Stomach (tissue), 9 donors: ENCODE data around the gene AADACL4. TPM values are rescaled to one million over a fixed set of nuclear protein-coding genes. Genes with fewer than 3 reads are reported as not detected.

Experiments used
- DNase-seq, 2 donors: peaks; one replicate each; pipeline versions ENCODE4 v3.0.0 to v3.0.0-alpha.2; 2013 to 2019
- H3K27ac ChIP-seq, 5 donors: fragments of 200-600 bp in 4 of 5; sonication (generic) in 4 of 5; one replicate each; pipeline ENCODE4 v1.5.1; 2013 to 2019; ENCODE audit warnings: mild to moderate bottlenecking in 1 of 5, moderate library complexity in 1 of 5
- H3K27me3 ChIP-seq, 3 donors: fragments of 200-600 bp; sonication (generic); one replicate each; pipeline ENCODE4 v1.5.1; 2017 to 2019; ENCODE audit warnings: mixed run types in 1 of 3
- H3K36me3 ChIP-seq, 4 donors: fragments of 200-600 bp; sonication (generic); 1 replicate in 3 of 4; 2 replicates in 1 of 4; pipeline ENCODE4 v1.5.1; 2016 to 2019
- H3K4me1 ChIP-seq, 4 donors: fragments of 200-600 bp; sonication (generic); one replicate each; pipeline ENCODE4 v1.5.1; 2016 to 2019
- H3K4me3 ChIP-seq, 4 donors: fragments of 200-600 bp; sonication (generic) in 3 of 4; one replicate each; pipeline ENCODE4 v1.5.1; 2016 to 2019; ENCODE audit warnings: mild to moderate bottlenecking in 1 of 4
- H3K9me3 ChIP-seq, 4 donors: fragments of 200-600 bp; sonication (generic); one replicate each; pipeline ENCODE4 v1.5.1; 2016 to 2019
- EP300 ChIP-seq: sonication (generic); formaldehyde crosslinking; IDR thresholded peaks from one replicate; pipeline ENCODE4 v1.6.1; 2017; ENCODE audit warnings: antibody characterized with exemption
- POLR2A ChIP-seq, 4 donors: fragments of 450-650 bp; IDR thresholded peaks; one replicate each; pipeline ENCODE4 v1.6.1; 2016; ENCODE audit warnings: antibody characterized with exemption in 4 of 4, control low read depth in 2 of 4, mild to moderate bottlenecking in 1 of 4, moderate library complexity in 1 of 4
- POLR2AphosphoS5 ChIP-seq, 3 donors: sonication (generic); formaldehyde crosslinking; IDR thresholded peaks; one replicate each; pipeline ENCODE4 v1.6.1; 2016; ENCODE audit warnings: antibody characterized with exemption in 3 of 3
- WGBS, 5 donors: extraction: QIAGEN DNeasy Blood & Tissue Kit in 3 of 5; methylation state at CpG; one replicate each; pipeline versions ENCODE4 v1.1.5 to v1.1.7; 2013 to 2018; 5-methylcytosine and 5-hydroxymethylcytosine counted together
- intact Hi-C: fragments of 100-400 bp; cut with DNase I; formaldehyde crosslinking; loops from one replicate; pipeline ENCODE4 v1.15.1; 2023; ENCODE audit warnings: low total_unique reads
- polyA plus RNA-seq, 3 donors: library from polyadenylated mRNA; stranded (reverse); fragments of 200-250 nt; gene quantifications; one replicate each; pipeline ENCODE4 v1.2.3, GENCODE V29; 2013
- total RNA-seq, 5 donors: library from RNA; depleted of rRNA; stranded (reverse); fragments of >200 nt; gene quantifications; one replicate each; pipeline versions ENCODE4 v1.1.0 to v1.2.3, GENCODE V29; 2014 to 2016
- TF ChIP-seq, protein P1 (sequence below), 7 experiments: fragments of 450-650 bp in 4 of 7; fragments of 200-600 bp in 3 of 7; sonication (generic) in 3 of 7; IDR thresholded peaks; one replicate each; pipeline ENCODE4 v1.5.1; 2016 to 2019; ENCODE audit warnings: antibody characterized with exemption in 7 of 7, control low read depth in 2 of 7, mild to moderate bottlenecking in 1 of 7
- donor health status: healthy with polysubstance abuse.
- donor health status: Bipolar disorder and iron deficiency.
- donor health status: healthy.

The AADACL4 gene
- total and polyA plus RNA-seq, 8 donors = not detected

DNA sequence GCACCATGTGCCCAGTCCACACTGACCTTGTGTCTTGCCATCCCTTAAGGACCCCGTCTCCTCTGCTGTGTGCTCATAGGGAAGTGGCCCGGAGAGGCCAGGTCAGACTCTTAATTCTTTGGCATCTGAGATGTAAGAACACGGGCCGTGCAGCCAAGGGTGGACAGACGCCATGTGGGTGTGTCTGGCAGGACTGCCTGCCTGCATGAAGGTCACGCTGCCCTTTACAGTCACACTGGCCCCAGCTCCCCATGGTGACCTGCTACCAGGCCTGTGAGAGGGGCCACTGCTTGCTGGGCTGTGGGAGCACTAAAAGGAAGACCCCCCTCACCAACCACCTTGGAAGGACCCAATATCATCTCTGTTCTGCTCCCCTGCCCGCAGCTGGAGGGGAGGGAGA is 43.5 kb upstream of the AADACL4 start:
- TF ChIP-seq, protein P1, sequence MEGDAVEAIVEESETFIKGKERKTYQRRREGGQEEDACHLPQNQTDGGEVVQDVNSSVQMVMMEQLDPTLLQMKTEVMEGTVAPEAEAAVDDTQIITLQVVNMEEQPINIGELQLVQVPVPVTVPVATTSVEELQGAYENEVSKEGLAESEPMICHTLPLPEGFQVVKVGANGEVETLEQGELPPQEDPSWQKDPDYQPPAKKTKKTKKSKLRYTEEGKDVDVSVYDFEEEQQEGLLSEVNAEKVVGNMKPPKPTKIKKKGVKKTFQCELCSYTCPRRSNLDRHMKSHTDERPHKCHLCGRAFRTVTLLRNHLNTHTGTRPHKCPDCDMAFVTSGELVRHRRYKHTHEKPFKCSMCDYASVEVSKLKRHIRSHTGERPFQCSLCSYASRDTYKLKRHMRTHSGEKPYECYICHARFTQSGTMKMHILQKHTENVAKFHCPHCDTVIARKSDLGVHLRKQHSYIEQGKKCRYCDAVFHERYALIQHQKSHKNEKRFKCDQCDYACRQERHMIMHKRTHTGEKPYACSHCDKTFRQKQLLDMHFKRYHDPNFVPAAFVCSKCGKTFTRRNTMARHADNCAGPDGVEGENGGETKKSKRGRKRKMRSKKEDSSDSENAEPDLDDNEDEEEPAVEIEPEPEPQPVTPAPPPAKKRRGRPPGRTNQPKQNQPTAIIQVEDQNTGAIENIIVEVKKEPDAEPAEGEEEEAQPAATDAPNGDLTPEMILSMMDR (IDR thresholded peaks at IDR 0.05) = no peak
- peak; percentile 7 to 46 (median 40) for TF ChIP-seq POLR2AphosphoS5 (IDR thresholded peaks at IDR 0.05)

DNA sequence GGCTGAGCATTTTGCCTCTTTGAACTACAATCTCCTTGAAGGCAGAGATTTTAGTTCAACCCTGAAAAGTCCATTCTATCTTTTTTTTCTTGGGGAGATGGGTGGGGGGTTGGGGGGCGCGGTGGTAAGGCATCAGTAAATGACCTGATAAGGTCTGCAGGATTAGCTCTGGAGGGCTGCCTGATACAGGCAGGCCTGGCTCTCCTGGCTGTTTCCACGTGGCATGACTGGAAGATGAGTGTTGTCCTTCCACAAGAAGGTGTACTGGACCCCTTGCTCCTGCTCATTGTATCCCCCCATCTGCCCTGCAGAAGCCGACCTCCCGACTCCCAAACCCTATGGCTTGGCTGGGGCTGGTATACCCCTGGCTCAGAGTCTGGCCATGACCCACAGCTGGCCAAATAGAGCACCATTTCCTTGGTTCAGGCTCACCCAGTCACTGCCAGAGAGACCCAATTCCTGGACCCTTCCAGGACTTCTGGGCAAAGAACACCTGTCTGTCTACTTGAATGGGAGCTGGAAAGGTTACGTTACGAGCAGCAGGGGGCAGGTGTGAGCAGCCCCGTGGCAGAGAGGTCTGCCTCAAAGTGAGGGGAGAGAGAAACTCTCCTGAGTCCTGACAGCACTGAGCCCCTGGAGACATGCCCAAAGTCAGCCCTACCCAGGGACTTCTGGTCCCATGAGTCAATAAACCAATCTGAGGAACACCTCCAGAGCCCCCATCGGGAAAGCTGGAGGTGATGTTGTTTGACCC is 42.8 kb upstream of the AADACL4 start:
- no peaks in the 10 kb centered on the region for H3K9me3 ChIP-seq
- H3K27me3 ChIP-seq = no peaks in the 10 kb centered on the region
- WGBS, 5 donors = 42 to 70% (median 44%) methylated on average over 9 of the region's 9 CpGs
- H3K36me3 ChIP-seq = peaks cover 0 to 7% (median 4%) of the 10 kb centered on the region in 4 donors
- intact Hi-C loops = no loop called here
- peak; percentile 68 to 80 for DNase-seq
- no peak overlapping the region for H3K4me3 ChIP-seq
- TF ChIP-seq, protein P1 (IDR thresholded peaks at IDR 0.05) = peak in 4 of 7 experiments; percentile 18 to 54 (median 36)
- TF ChIP-seq EP300 = no peak
- peaks cover 87 to 98% (median 93%) of the 10 kb centered on the region in 4 donors for H3K4me1 ChIP-seq
- peak overlapping the region; percentile 69 to 92 (median 87) for H3K27ac ChIP-seq

More for the DNA sequence above, 43.5 kb upstream of the AADACL4 start:
- Histone ChIP-seq H3K4me3 (no peak overlapping the region), H3K36me3 (peaks cover 0 to 7% (median 4%) of the 10 kb centered on the region in 4 donors), H3K4me1 (peaks cover 94 to 100% (median 99%) of the 10 kb centered on the region in 4 donors), H3K27me3 (peaks cover 0 to 5% (median 0%) of the 10 kb centered on the region in 3 donors), H3K27ac (peak overlapping the region; percentile 69 to 92 (median 87)), H3K9me3 (no peaks in the 10 kb centered on the region)
- WGBS, 5 donors = 17 to 41% (median 27%) methylated on average over 6 to 7 of the region's 7 CpGs
- DNase-seq = peak; percentile 49 to 93
- intact Hi-C loops = no loop called here

DNA sequence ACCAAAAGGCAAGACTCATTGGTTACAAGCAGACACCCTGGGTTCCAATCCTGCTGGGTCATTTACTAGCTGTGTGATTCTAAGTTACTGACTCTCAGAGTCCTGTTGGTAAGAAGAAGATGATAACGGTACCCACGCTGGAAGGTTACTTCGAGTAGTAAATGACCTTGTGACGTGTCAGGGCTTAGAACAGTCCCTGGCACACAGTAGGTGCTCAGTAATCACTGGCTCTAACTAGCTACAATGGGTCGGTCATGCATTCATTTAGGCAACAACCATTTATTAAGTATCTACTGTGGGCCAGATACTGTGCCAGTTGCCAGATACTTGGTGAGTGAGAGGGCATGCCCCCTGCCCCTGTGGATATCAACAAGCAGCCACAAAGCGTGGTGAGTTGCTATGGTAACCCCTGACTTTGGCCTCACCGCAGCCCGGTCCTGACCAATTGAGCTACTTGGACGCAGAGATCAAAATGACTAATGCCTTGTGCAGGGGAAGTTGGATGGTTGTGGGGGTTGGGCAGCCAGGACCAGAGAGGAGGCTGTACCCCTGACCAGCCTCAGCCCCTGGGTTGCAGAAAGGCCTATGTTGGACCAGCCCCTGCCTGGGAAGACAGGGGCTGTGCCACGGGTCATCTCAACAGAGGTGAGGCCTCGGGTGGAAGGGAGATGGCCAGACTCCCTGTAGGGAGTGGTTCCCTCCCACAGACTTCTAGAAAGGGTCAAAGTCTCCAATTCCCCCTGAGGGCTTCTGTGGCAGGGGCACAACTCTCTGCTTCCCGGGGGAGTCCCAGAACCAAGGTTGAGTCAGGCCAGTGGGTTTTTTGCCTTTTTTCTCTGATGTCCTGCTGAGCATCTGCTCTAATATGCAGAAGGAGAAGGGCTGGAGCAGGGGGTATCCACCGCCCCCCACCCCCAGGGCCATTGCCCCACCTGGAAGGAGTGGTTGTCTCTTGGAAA is 41.9 kb upstream of the AADACL4 start:
- Histone ChIP-seq H3K4me1 (peaks cover 78 to 89% (median 84%) of the 10 kb centered on the region in 4 donors), H3K27ac (peak overlapping the region; percentile 69 to 92 (median 87)), H3K27me3 (no peaks in the 10 kb centered on the region), H3K4me3 (no peak overlapping the region), H3K36me3 (peaks cover 0 to 14% (median 11%) of the 10 kb centered on the region in 4 donors), H3K9me3 (peaks cover 0 to 2% (median 0%) of the 10 kb centered on the region in 4 donors)
- intact Hi-C loops = no loop called here
- WGBS, 5 donors = 37 to 73% (median 56%) methylated on average over 11 to 13 of the region's 13 CpGs
- TF ChIP-seq POLR2AphosphoS5 (IDR thresholded peaks at IDR 0.05) (no peak), POLR2A (IDR thresholded peaks at IDR 0.05) (no peak), EP300 (no peak)
- TF ChIP-seq, protein P1 (IDR thresholded peaks at IDR 0.05) = no peak
- DNase-seq = peak in 1 of 2 donors; percentile 60

- intact Hi-C loops = no loop called here
- Histone ChIP-seq H3K27ac (peak overlapping the region in 4 of 5 donors; percentile 82 to 92 (median 88)), H3K36me3 (peaks cover 0 to 20% (median 17%) of the 10 kb centered on the region in 4 donors), H3K9me3 (peaks cover 0 to 5% (median 0%) of the 10 kb centered on the region in 4 donors), H3K4me3 (no peak overlapping the region), H3K4me1 (peaks cover 71 to 82% (median 77%) of the 10 kb centered on the region in 4 donors), H3K27me3 (no peaks in the 10 kb centered on the region)
- no peak for DNase-seq
- TF ChIP-seq POLR2A (IDR thresholded peaks at IDR 0.05) (no peak), POLR2AphosphoS5 (IDR thresholded peaks at IDR 0.05) (no peak), EP300 (no peak)
- TF ChIP-seq, protein P1 (IDR thresholded peaks at IDR 0.05) = no peak
- WGBS, 5 donors = 61 to 79% (median 75%) methylated on average over 6 of the region's 6 CpGs
Observed at GRCh38 chr1:12602659-12603024, 41.2 kb upstream of the AADACL4 start.
